ENCODE measurements around the gene MCM8.

GRCh38 chr20:5973172-5973571 lies 22.7 kb downstream of the MCM8 start:
- TF ChIP-seq CTCF (IDR thresholded peaks at IDR 0.05) (no peak), POLR2A (IDR thresholded peaks at IDR 0.05) (no peak)
